HG03342 (cell line): ENCODE results near the gene UMODL1.
A peak's percentile ranks its signal among the peaks of the same experiment; 100 is the strongest.
"Not testable (repeated sequence)": the region's sequence is repeated elsewhere in the genome, so short reads cannot be mapped to it uniquely, and the experiment has no call there.

ENCODE experiments used
- ATAC-seq: cut with Tn5 transposase; IDR thresholded peaks from one replicate; pipeline ENCODE4 v1.9.1; 2021; ENCODE audit warnings: mild to moderate bottlenecking, moderate library complexity; ENCODE audit not compliant: unreplicated experiment

Gene UMODL1

GRCh38 chr21:42059721-42060120 lies 11.4 kb upstream of the UMODL1 start:
- no peak for ATAC-seq

GRCh38 chr21:42060166-42060565 lies 11.0 kb upstream of the UMODL1 start:
- ATAC-seq = no peak

GRCh38 chr21:42061195-42061985 lies 9.7 kb upstream of the UMODL1 start:
- peak; percentile 51 for ATAC-seq

- ATAC-seq = no peak
Measured at GRCh38 chr21:42061986-42062235, 9.2 kb upstream of the UMODL1 start.

- peak; percentile 50 for ATAC-seq
Measured at GRCh38 chr21:42062236-42063022, 8.7 kb upstream of the UMODL1 start.

DNA sequence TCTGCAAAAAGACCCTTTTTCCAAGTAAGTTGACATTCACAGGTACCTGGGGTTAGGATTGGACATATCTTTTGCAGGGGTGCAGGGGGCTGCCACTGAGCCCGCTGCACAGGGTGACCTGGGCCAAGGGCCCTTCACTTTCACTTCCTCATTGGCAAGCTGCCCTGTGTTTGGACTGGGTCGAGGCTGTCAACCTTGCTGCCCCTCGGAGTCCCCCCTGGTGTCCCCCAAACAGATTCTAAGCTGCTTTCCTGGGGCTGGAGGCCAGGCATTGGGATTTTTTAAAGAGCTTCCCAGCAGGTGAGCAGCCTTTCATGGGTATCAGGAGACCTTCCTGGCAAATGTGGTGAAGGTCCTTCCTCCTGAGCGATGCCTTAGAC lies 7.9 kb upstream of the UMODL1 start:
- no peak for ATAC-seq

DNA sequence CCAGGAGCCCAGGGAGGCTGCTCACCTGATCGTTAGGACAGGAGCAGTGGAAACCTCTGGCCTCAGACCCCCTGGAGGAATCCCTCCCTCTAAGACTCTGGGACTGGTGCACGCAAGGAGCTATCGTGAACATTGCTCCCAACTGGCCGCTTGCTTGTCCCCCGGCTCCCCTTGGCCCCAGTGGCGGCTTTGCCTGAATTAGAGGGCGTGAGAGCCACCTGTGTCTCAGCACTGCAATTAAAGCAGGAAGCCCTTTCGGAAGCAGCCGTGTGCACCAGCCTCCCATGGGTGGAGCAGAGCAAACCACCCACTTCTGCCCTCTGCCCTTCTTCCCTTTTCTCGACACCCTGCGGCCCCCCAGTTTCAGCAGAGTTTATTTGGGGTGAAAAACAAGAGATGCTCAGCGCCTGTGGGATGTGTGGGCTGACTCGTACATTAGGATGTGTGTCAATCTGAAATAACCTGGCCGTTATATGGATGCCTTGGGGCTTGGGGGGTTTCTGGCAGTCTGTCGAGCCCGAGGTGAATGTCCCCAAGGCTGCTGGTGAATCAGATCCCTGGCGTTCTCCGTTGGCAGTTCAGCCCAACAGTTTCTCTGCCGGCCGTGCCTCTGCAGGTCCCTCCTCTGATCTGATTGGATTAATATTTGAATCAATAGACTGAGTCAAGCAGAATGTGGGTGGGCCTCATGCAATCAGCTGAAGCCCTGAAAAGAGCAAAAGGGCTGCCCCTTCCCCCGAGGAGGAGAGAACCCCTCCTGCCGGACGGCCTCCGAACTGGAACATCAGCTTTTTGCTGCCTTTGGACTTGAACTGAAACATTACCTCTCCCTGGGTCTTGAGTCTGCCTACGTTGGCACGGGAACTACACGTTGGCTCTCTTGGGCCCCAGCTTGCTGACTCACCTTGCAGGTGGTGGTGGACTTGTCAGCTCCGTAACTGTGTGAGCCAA lies 7.3 kb upstream of the UMODL1 start:
- no peak for ATAC-seq

GRCh38 chr21:42066521-42066920 lies 4.6 kb upstream of the UMODL1 start:
- ATAC-seq = no peak

- ATAC-seq = no peak
Measured at GRCh38 chr21:42067531-42068255, 3.4 kb upstream of the UMODL1 start.

- ATAC-seq = no peak
Measured at GRCh38 chr21:42068256-42068545, 2.9 kb upstream of the UMODL1 start.

DNA sequence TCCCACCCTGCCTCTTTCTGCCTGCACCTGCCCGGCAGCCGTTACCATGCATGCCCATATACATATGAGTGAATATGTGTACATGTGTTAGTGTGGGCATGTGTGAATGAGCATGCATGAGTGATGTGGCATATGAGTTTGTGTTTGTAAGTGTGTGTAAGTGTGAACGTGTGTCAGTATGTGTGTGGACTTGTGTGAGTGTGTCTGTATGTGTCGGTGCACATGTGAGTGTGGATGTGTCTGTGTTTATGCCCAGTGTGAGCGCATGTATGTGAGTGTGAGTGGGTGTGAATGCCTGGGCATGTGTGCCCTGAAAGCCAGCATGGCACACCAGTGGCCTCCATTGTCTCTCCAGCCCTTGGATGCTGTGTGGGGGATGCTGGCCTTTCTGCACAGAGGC lies 2.5 kb upstream of the UMODL1 start:
- ATAC-seq = no peak

GRCh38 chr21:42069327-42069726 lies 1.8 kb upstream of the UMODL1 start:
- ATAC-seq = no peak

- ATAC-seq = no peak
Measured at GRCh38 chr21:42069843-42070242, 1.3 kb upstream of the UMODL1 start.

DNA sequence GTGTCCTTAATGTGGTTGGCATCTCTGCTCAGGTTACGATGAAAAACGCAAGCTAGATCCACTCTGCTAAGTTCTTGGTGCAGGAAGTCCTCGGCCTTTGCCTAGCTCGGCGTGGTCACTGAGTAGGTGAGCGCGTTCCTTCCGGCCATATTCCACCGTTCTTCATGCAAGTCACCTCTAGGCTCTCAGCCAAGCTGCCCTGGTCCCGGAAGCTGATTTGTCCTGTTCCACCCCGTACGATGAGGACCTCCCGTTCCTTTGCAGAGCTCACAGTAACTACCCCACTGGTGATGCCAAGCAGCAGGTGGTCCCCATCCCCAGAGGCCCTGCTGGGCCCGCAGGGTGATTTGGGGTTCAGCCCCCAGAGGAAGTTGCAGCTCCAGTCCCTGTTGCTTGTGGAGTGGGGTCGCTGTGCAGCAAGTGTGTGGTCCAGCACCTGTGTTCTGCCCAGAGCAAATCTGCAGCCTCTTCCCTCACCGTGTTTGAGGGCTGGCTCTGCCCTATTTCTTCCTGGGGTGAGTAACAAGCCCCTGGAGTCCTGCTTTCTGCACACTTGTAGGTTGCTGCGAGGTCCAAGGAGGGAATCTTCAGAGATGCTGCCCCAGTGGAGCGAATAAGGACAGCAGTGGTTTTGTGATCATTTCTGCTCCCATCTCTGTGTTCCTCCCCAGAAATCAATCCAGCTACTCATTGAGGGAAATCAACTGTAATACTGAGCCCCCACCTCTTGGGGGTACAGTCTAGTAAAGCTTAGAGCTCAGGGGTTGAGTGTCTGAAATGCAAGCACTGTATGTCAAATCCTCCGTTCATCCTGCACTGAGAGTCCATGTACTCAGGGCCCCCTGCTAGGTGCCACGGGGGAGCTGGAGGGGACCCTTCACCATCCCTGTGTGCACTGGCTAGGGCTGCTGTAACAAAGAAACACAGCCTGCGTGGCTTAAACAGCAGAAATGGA lies 2.3 kb downstream of the UMODL1 start:
- no peak for ATAC-seq

GRCh38 chr21:42075686-42076471 lies 4.8 kb downstream of the UMODL1 start:
- no peak for ATAC-seq

DNA sequence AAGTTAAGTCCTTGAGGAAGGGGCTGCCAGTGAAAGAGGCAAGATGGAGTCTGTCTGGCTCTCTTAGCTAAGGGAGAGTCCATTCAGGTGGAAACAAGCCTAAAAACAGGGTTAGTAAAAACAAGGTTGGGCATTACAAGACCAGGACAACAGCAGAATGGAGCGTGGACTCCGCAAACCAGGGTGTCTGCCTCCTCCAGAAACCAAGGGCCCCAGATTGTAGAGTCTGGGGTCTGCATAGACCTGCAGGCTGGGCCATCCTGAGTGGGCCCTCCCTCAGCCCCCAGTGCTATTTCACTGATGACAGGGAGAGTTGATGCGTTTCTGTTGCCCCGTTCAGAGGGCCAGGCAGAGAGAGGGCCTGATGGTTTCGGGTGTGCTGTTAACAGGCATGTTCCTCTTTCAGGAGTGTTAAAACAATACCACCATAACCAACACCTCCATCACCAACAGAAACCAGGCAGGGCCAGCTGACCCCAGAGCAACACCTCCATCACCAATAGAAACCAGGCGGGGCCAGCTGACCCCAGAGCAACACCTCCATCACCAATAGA lies 6.6 kb downstream of the UMODL1 start:
- ATAC-seq = peak; percentile 89

- ATAC-seq = not testable (repeated sequence)
Measured at GRCh38 chr21:42078247-42079007, 7.3 kb downstream of the UMODL1 start.
